ENCODE data around the gene HSD11B2.

The HSD11B2 gene

DNA sequence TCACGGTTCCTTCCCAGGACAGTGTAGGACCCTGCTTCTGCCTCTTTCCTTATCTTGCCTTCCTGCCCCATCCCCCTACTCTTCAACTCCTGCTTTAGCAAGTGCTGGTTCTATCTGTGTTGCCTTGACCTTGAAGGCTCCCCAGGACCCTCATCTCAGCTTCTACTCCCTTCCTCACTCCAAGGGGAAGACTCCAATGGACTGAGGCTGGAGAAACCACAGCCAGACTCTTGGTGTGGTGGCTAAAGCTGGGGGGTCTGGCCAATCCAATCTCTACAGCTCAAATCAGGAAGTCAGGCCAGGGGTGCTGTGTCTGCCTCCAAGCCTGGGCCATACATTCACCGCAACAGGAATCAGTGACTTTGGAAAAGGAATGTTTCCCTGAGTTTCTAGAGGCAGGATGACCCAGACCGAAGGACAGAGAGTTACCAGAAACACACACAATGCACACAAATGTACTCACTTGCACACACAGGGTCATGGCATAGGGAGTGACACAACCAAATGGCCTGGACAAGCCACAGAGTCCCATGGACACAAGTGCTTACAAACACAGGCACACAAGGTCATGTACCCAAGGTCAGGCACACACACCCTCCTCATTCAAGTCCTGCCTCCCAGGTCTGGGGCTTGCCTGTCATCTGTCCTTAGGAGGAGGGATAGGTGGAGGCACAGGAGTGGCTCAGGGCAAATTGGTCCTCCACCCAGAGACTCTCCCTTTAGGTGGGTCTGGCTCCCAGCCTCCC, 1.7 kb upstream of the HSD11B2 start:
- no peak overlapping the region for H3K27ac Mint-ChIP-seq
- peaks cover 33% of the 10 kb centered on the region for H3K4me1 Mint-ChIP-seq (ENCODE audit: low read depth)
- intact Hi-C loops (cut with micrococcal nuclease) = no loop called here
- H3K4me3 Mint-ChIP-seq = no peak overlapping the region
- H3K9me3 Mint-ChIP-seq = no peaks in the 10 kb centered on the region
- peaks cover 20% of the 10 kb centered on the region for H3K36me3 Mint-ChIP-seq (ENCODE audit: low read depth)
- H3K27me3 Mint-ChIP-seq = peaks cover 84% of the 10 kb centered on the region

DNA sequence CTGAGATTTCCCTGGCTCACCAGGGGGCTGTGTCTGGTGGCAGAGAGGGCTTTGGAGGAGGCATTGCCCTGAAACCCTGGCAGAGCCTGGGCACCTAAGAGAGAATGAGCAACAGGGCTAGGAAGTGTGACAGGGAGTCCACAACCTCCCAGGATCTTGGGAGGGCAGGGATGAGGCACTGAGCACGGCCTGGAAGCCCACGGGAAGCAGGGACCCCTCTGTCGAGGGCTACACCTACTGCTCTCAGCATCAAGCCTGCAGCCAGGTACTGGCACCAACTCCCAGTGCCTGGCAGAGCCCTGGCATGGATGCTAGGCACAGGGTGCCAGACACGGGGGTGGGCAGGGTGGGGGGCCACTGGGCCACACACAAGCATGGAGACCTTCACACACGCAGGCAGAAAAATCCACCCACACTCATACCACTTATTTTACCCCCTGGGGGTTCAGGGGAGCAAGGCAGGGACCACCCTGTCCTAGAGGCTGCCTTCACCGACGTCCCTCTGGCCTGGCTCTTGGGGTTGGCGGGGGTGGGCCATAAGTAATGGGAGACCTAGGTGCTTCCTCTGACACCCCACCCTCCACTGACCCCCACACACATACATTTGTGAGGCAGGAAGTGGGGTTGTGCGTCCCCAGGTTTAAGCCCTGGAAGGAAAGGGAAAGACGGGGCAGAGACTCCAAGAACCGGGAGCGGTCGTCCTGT, 970 bp upstream of the HSD11B2 start:
- Mint-ChIP-seq H3K4me3 (peak overlapping the region; percentile 76), H3K9me3 (no peaks in the 10 kb centered on the region), H3K36me3 (ENCODE audit: low read depth) (peaks cover 23% of the 10 kb centered on the region), H3K4me1 (ENCODE audit: low read depth) (peaks cover 39% of the 10 kb centered on the region), H3K27me3 (peaks cover 80% of the 10 kb centered on the region), H3K27ac (peak overlapping the region; percentile 62)
- intact Hi-C loops (cut with micrococcal nuclease) = no loop called here

DNA sequence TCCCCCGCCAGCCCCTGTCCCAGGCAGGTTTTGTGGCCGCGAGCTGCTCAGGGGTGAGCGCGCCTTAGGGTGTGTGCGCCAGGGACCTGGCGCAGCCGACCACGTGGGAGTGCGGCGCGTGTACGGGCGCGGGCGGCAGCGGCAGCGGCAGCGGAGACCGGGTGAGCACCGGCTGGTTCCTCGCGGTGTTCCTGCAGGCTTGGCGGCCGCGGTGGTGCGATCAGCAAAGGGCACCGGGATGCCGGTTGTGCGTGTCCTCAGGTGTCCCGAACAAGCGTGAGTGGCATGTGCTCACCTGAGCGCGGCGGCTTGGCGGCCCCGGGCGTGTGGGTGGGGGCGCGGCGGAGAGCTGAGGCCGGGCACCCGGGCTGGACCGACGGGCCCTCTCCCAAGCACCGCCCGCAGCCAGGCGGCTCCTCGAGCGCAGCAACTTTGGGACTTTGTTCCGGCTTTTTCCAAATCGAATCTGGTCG, 381 bp upstream of the HSD11B2 start:
- peak overlapping the region; percentile 76 for H3K4me3 Mint-ChIP-seq
- H3K27ac Mint-ChIP-seq = peak overlapping the region; percentile 62
- intact Hi-C loops (cut with micrococcal nuclease) = no loop called here
- H3K36me3 Mint-ChIP-seq (ENCODE audit: low read depth) = peaks cover 25% of the 10 kb centered on the region
- peaks cover 74% of the 10 kb centered on the region for H3K27me3 Mint-ChIP-seq
- peaks cover 45% of the 10 kb centered on the region for H3K4me1 Mint-ChIP-seq (ENCODE audit: low read depth)
- H3K9me3 Mint-ChIP-seq = no peaks in the 10 kb centered on the region

DNA sequence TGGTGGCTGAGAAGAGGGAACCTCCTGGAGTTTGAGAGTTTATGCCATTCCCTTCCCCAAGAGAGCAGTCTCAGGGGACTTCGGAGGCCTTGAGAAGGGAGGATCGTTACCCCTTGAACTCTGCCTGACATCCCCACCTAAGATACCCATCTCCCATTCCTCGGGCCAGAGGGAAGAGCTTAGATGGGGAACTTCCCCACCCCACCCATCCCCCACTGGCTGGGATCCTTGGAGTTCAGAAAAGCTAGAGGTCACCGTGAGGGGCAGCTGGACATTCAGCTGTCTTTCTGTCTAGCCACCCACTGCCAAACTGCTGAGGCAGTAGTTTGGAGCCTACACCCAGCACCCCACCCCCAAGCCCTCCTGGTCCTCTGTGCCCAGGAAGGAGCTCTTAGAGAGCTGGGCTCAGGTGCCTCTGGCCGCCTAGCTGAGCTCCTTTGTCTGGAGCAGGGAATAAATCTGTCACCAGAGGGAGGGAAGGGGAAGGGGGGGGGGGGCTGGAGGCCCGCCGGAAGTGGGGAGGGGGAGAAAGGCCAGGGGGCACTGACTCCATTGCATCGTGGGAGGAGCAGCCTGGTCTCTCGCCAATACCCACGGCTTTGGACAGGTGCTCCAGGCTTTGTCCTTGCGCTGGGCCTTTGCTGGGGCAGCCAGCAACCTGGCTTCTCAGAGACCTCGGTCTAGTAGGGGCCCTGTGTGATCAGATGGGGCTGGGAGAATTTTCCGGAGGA, 1.0 kb downstream of the HSD11B2 start:
- Mint-ChIP-seq H3K4me1 (ENCODE audit: low read depth) (peaks cover 59% of the 10 kb centered on the region), H3K36me3 (ENCODE audit: low read depth) (peaks cover 39% of the 10 kb centered on the region), H3K9me3 (no peaks in the 10 kb centered on the region), H3K27ac (no peak overlapping the region), H3K4me3 (peak overlapping the region; percentile 76), H3K27me3 (peaks cover 62% of the 10 kb centered on the region)
- intact Hi-C loops (cut with micrococcal nuclease) = no loop called here

DNA sequence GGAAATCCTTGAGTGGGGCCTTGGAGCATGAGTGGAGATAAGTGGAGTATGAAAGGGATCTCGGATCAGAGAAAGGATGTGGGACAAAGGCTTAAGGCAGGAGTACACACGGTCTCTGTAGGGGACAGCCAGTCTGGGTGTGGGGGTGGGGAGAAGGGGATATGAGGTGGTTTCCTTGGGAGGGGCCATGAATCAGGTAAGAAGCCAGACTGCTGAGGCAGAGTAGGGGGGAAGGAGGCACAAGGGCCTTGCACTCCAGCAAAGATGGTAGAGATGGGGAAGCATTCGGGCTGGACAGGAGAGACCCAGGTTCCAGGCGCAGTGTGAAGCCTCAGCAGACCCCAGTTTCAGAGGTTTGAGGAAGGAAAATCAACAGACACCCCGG, 1.6 kb downstream of the HSD11B2 start:
- Mint-ChIP-seq H3K27ac (no peak overlapping the region), H3K9me3 (no peaks in the 10 kb centered on the region), H3K36me3 (ENCODE audit: low read depth) (peaks cover 45% of the 10 kb centered on the region), H3K27me3 (peaks cover 58% of the 10 kb centered on the region), H3K4me3 (no peak overlapping the region), H3K4me1 (ENCODE audit: low read depth) (peaks cover 63% of the 10 kb centered on the region)
- intact Hi-C loops (cut with micrococcal nuclease) = no loop called here

DNA sequence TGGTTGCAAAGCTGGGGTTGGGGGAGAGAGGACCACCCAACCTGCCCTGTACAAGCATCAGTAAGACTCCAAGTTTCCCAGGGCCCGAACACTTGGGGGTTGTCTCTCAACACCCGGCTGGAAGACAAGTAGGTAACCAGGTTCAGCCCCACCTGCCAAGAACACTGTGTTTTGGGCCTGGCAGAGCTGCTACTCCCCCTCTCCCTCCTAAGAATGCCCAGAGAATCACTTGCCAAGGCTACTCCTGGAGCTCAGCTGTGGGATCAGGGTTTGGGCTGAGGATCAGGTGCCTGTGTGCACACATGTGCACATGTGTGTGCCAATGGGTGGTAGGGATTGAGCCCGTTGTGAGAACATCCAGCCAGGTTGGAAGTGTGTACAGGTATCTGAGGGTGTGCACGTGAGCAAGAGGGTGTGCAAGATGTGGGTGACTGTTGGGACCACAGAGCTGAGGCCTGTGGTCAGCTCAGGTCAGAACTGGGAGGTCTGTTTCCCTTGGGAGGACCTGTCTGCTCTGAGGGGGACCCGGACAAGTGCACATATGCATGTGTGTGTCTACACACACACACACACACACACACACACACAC, 2.3 kb downstream of the HSD11B2 start:
- Mint-ChIP-seq H3K4me1 (ENCODE audit: low read depth) (peaks cover 71% of the 10 kb centered on the region), H3K4me3 (no peak overlapping the region), H3K27me3 (peaks cover 51% of the 10 kb centered on the region), H3K27ac (no peak overlapping the region), H3K9me3 (no peaks in the 10 kb centered on the region), H3K36me3 (ENCODE audit: low read depth) (peaks cover 52% of the 10 kb centered on the region)
- intact Hi-C loops (cut with micrococcal nuclease) = no loop called here

DNA sequence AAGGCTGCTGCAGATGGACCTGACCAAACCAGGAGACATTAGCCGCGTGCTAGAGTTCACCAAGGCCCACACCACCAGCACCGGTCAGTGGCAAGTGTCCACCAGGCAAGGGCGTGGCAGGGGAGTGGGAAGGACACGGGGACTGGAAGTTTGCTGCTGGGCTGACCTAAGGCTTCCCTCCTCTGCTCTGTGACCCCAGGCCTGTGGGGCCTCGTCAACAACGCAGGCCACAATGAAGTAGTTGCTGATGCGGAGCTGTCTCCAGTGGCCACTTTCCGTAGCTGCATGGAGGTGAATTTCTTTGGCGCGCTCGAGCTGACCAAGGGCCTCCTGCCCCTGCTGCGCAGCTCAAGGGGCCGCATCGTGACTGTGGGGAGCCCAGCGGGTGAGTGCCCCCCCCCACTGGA, 4.8 kb downstream of the HSD11B2 start:
- Mint-ChIP-seq H3K36me3 (ENCODE audit: low read depth) (peaks cover 77% of the 10 kb centered on the region), H3K27me3 (peaks cover 29% of the 10 kb centered on the region), H3K4me3 (no peak overlapping the region), H3K4me1 (ENCODE audit: low read depth) (peaks cover 67% of the 10 kb centered on the region), H3K27ac (peak overlapping the region; percentile 48), H3K9me3 (no peaks in the 10 kb centered on the region)
- intact Hi-C loops (cut with micrococcal nuclease) = no loop called here

DNA sequence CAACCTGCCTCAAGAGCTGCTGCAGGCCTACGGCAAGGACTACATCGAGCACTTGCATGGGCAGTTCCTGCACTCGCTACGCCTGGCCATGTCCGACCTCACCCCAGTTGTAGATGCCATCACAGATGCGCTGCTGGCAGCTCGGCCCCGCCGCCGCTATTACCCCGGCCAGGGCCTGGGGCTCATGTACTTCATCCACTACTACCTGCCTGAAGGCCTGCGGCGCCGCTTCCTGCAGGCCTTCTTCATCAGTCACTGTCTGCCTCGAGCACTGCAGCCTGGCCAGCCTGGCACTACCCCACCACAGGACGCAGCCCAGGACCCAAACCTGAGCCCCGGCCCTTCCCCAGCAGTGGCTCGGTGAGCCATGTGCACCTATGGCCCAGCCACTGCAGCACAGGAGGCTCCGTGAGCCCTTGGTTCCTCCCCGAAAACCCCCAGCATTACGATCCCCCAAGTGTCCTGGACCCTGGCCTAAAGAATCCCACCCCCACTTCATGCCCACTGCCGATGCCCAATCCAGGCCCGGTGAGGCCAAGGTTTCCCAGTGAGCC, 5.8 kb downstream of the HSD11B2 start:
- Mint-ChIP-seq H3K4me1 (ENCODE audit: low read depth) (peaks cover 62% of the 10 kb centered on the region), H3K27me3 (peaks cover 26% of the 10 kb centered on the region), H3K9me3 (no peaks in the 10 kb centered on the region), H3K4me3 (no peak overlapping the region), H3K27ac (no peak overlapping the region), H3K36me3 (ENCODE audit: low read depth) (peaks cover 87% of the 10 kb centered on the region)
- intact Hi-C loops (cut with micrococcal nuclease) = no loop called here

DNA sequence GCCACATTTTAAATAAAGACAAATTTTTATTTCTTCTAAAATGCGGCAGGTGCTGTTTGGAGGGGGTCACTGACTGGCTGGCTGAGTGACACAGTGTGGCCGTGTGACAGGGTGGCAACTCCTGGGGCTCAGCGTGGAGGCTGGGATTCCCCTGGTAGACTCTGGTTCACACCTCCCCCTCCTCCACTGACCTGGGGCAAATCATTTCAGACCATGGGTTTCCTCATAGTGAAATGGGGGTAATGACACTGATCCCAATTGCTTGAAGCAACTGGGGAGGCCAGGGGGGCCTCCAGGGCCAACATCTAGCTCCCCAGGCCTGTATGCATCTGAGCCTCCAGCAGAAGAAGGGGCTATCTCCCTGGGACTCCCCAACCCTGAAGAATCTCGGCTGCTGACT, 6.6 kb downstream of the HSD11B2 start:
- peaks cover 55% of the 10 kb centered on the region for H3K4me1 Mint-ChIP-seq (ENCODE audit: low read depth)
- H3K4me3 Mint-ChIP-seq = no peak overlapping the region
- no peak overlapping the region for H3K27ac Mint-ChIP-seq
- H3K36me3 Mint-ChIP-seq (ENCODE audit: low read depth) = peaks cover 92% of the 10 kb centered on the region
- intact Hi-C loops (cut with micrococcal nuclease) = no loop called here
- H3K27me3 Mint-ChIP-seq = peaks cover 19% of the 10 kb centered on the region
- no peaks in the 10 kb centered on the region for H3K9me3 Mint-ChIP-seq

DNA sequence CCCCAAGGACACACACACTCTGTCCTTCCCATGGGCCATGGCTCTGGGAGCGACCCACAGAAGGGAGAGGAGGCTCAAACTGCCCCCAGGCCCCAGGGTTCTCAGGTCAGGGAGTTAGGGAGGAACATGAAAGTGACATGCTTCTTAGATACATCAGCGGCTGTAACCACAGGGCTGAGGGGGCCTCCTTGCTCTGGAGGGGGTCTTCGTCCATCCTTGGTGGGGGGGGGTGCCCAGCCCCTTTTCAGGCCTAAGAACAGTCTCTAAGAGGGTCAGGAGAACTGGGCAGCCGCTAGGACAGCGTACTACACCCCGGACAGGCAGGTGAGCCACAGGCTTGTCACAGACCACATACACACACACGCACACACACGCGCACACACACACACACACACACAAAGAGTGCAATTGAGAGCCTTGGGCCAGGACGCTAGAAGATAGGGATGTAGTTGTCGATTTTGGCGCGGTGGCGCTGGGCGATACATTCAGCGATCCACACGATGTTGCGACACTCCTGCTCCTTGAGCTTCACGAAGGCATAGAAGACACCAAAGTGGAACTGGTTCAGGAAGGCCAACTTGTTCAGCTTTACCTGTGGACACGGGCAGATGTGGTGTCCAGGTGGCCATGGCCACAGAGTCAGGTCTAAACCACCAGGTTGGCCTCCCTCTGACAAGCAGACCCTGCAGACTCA, 7.3 kb downstream of the HSD11B2 start:
- Mint-ChIP-seq H3K27me3 (peaks cover 11% of the 10 kb centered on the region), H3K36me3 (ENCODE audit: low read depth) (peaks cover 92% of the 10 kb centered on the region), H3K4me3 (no peak overlapping the region), H3K27ac (no peak overlapping the region), H3K9me3 (no peaks in the 10 kb centered on the region), H3K4me1 (ENCODE audit: low read depth) (peaks cover 47% of the 10 kb centered on the region)
- intact Hi-C loops (cut with micrococcal nuclease) = no loop called here

DNA sequence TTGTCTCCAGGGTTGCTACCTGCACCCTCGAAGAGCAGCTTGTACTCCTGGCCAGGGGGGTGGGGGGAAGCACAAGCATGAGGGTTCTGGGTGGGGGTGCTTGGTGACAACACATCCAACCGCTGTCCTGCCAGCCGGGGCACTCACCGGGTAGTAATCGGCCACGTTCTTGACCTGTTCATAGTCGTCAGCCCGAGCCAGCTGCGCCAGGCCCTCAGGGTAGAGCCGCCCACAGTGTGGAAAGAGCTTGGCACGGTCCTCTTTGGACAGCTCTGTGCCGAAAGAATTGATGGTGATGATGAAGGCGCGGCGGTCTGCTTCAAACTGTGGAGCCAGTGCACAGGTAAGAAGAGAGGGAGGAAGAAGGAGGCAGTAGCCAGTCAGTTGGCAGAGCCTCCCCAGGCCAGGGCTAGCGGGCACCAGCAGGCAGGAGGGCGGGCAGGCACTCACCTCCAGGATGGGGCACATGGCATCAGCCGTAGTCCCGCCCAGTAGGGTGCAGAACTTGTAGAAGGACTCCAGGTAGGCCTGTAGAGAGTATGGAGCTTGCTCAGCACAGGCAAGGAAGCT, 8.0 kb downstream of the HSD11B2 start:
- Mint-ChIP-seq H3K27me3 (peaks cover 5% of the 10 kb centered on the region), H3K27ac (no peak overlapping the region), H3K4me1 (ENCODE audit: low read depth) (peaks cover 43% of the 10 kb centered on the region), H3K36me3 (ENCODE audit: low read depth) (peaks cover 92% of the 10 kb centered on the region), H3K9me3 (no peaks in the 10 kb centered on the region), H3K4me3 (no peak overlapping the region)
- intact Hi-C loops (cut with micrococcal nuclease) = no loop called here

DNA sequence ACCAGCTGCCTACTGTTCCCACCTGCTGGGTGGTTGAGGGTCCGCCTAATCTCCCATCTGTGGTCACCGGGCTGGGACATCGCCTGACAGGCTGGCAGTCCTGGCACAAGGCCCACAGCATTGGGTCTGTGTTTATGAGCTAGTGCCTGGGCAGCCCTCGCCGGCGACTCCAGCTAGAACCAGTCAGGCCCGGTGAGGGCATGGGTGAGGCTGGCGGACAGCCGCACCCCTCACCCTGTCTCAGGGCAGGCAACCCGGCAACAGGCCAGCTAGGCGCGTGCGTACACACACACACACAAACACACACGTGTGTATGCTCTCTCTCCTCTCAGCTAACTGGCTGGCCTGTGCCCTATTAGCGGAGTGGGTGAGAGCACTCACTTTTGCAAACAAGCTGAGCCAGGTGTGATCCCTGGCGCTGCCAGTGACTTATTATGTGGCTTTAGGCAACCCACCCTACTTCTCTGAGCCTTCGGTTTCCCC, 10.4 kb downstream of the HSD11B2 start:
- Mint-ChIP-seq H3K9me3 (no peaks in the 10 kb centered on the region), H3K27ac (no peak overlapping the region), H3K36me3 (ENCODE audit: low read depth) (peaks cover 100% of the 10 kb centered on the region), H3K4me1 (ENCODE audit: low read depth) (peaks cover 32% of the 10 kb centered on the region), H3K4me3 (no peak overlapping the region), H3K27me3 (no peaks in the 10 kb centered on the region)
- intact Hi-C loops (cut with micrococcal nuclease) = no loop called here

DNA sequence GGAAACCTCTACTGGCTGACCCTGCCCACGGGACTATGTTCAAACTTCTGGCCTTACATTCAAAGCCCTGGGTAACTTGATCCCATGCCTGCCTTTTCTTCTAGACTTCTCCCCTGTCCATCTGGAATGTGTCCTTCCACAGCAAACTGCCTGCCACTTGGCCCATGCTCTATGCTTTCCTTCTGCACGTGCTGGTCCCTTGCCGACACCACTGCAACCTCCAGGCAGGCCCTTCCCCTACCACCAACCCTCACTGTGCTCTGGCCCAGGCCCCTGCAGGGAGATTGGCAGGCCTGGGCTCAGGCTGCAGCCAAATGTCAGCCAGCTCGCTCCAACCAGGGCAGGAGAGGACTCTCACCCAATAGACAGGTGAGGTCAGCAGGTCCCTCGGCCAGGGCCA, 11.0 kb downstream of the HSD11B2 start:
- H3K4me1 Mint-ChIP-seq (ENCODE audit: low read depth) = peaks cover 32% of the 10 kb centered on the region
- no peaks in the 10 kb centered on the region for H3K27me3 Mint-ChIP-seq
- H3K9me3 Mint-ChIP-seq = no peaks in the 10 kb centered on the region
- H3K36me3 Mint-ChIP-seq (ENCODE audit: low read depth) = peaks cover 100% of the 10 kb centered on the region
- peak overlapping the region; percentile 5 for H3K27ac Mint-ChIP-seq
- no peak overlapping the region for H3K4me3 Mint-ChIP-seq
- intact Hi-C loops (cut with micrococcal nuclease) = no loop called here
